Duodenal mucosa (tissue), 2 donors: ENCODE measurements around the gene EGFLAM.

Source experiments
- H3K27ac ChIP-seq: one replicate; pipeline ENCODE4 v1.7.0; 2013; ENCODE audit warnings: low read depth, low read length
- H3K27me3 ChIP-seq, 2 donors: one replicate each; pipeline ENCODE4 v1.7.0; 2013; ENCODE audit warnings: low read length in 2 of 2, control low read depth in 1 of 2; ENCODE audit not compliant: insufficient read depth in 2 of 2, control insufficient read depth in 1 of 2
- H3K36me3 ChIP-seq, 2 donors: one replicate each; pipeline ENCODE4 v1.7.0; 2013; ENCODE audit warnings: low read length in 2 of 2, control low read depth in 1 of 2; ENCODE audit not compliant: insufficient read depth in 2 of 2, control insufficient read depth in 1 of 2
- H3K4me1 ChIP-seq, 2 donors: one replicate each; pipeline ENCODE4 v1.7.0; 2013; ENCODE audit warnings: low read length in 2 of 2, control low read depth in 1 of 2; ENCODE audit not compliant: insufficient read depth in 2 of 2, control insufficient read depth in 1 of 2
- H3K4me3 ChIP-seq, 2 donors: one replicate each; pipeline ENCODE4 v1.7.0; 2013; ENCODE audit warnings: low read length in 2 of 2, low read depth in 1 of 2
- H3K9ac ChIP-seq, 2 donors: one replicate each; pipeline ENCODE4 v1.7.0; 2013; ENCODE audit warnings: low read length in 2 of 2, low read depth in 1 of 2
- H3K9me3 ChIP-seq, 2 donors: one replicate each; pipeline ENCODE4 v1.7.0; 2013; ENCODE audit warnings: low read length in 2 of 2, control low read depth in 1 of 2; ENCODE audit not compliant: control insufficient read depth in 1 of 2

EGFLAM gene

GRCh38 chr5:38381361-38381760, 123.0 kb downstream of the EGFLAM start:
- no peak overlapping the region for H3K9ac ChIP-seq
- H3K36me3 ChIP-seq = no peaks in the 10 kb centered on the region
- no peaks in the 10 kb centered on the region for H3K4me1 ChIP-seq
- H3K9me3 ChIP-seq = no peaks in the 10 kb centered on the region
- no peak overlapping the region for H3K4me3 ChIP-seq
- peaks cover 0 to 7% of the 10 kb centered on the region in 2 donors for H3K27me3 ChIP-seq
- no peak overlapping the region for H3K27ac ChIP-seq

DNA sequence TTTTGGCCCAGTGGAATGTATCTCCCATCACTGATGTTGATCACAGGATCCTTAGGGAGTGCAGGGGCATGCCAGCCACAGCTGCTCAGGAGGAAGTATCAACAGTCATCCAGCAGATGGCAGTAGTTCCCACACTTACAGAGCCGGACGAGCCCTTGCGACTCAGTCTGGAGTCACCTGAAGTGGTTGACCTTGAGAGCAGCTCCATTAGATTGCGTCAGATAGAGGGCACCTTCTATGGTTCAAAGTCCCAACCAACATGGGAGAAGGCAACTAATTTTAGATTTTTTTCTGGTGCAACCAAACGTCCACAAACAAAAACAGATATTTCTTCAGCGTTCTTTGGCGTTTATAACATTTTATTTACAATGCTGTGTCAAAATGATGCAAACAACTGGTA, 124.5 kb downstream of the EGFLAM start:
- Histone ChIP-seq H3K27ac (no peak overlapping the region), H3K9ac (no peak overlapping the region), H3K4me1 (no peaks in the 10 kb centered on the region), H3K9me3 (no peaks in the 10 kb centered on the region), H3K4me3 (no peak overlapping the region), H3K36me3 (no peaks in the 10 kb centered on the region), H3K27me3 (peaks cover 0 to 7% of the 10 kb centered on the region in 2 donors)

- Histone ChIP-seq H3K4me3 (no peak overlapping the region), H3K9ac (no peak overlapping the region), H3K36me3 (no peaks in the 10 kb centered on the region), H3K9me3 (no peaks in the 10 kb centered on the region), H3K4me1 (no peaks in the 10 kb centered on the region), H3K27ac (no peak overlapping the region), H3K27me3 (peaks cover 0 to 7% of the 10 kb centered on the region in 2 donors)
Observed at GRCh38 chr5:38383701-38384100, 125.3 kb downstream of the EGFLAM start.

GRCh38 chr5:38384396-38384795, 126.0 kb downstream of the EGFLAM start:
- Histone ChIP-seq H3K9me3 (no peaks in the 10 kb centered on the region), H3K27me3 (peaks cover 0 to 4% of the 10 kb centered on the region in 2 donors), H3K36me3 (no peaks in the 10 kb centered on the region)

DNA sequence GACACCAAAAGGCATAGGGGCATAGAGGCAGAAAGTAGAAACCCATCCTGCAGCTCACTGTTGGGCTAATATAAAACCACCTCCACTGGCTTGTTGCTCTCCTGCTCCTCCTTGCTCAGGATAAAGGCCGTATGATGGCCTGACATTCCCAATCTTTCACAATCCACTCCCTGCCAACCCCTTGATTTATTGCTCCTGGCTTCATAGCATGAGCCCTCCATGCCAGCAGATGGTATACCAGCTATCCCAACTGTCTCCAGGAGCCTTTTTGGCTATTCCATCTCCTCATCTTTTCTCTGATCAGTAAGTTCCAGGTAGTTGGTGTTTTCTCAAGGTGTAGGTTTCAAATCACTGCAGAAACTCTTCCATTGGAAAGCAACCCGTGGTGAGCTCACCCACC, 128.8 kb downstream of the EGFLAM start:
- Histone ChIP-seq H3K9me3 (no peaks in the 10 kb centered on the region), H3K9ac (no peak overlapping the region), H3K27ac (no peak overlapping the region), H3K4me3 (no peak overlapping the region), H3K36me3 (no peaks in the 10 kb centered on the region), H3K27me3 (peaks cover 0 to 3% of the 10 kb centered on the region in 2 donors), H3K4me1 (no peaks in the 10 kb centered on the region)

More at GRCh38 chr5:38384396-38384795, 126.0 kb downstream of the EGFLAM start:
- Histone ChIP-seq H3K9ac (no peak overlapping the region), H3K27ac (no peak overlapping the region), H3K4me1 (no peaks in the 10 kb centered on the region), H3K4me3 (no peak overlapping the region)

DNA sequence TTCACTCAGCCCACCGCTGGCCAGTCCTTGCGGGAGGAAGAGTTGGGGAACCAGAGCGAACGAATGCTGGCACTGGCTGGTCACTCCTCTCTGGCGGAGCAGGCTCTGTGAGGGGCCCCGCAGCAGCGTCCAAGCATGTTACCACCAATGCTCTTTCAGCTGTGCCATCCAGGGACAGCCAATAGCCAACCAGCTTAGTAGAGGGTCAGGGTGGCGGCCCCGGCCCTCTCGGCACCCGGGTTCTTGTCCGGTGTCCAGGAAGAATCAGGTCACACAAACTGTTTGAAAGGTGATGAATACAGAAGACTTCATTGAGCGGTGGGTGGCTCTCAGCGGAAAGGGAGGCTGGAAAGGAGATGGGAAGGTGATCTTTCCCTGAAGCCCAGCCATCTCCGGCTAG, 135.3 kb downstream of the EGFLAM start:
- Histone ChIP-seq H3K9ac (no peak overlapping the region), H3K27me3 (peaks cover 0 to 4% of the 10 kb centered on the region in 2 donors), H3K4me1 (no peaks in the 10 kb centered on the region), H3K4me3 (no peak overlapping the region), H3K36me3 (no peaks in the 10 kb centered on the region), H3K27ac (no peak overlapping the region), H3K9me3 (no peaks in the 10 kb centered on the region)

DNA sequence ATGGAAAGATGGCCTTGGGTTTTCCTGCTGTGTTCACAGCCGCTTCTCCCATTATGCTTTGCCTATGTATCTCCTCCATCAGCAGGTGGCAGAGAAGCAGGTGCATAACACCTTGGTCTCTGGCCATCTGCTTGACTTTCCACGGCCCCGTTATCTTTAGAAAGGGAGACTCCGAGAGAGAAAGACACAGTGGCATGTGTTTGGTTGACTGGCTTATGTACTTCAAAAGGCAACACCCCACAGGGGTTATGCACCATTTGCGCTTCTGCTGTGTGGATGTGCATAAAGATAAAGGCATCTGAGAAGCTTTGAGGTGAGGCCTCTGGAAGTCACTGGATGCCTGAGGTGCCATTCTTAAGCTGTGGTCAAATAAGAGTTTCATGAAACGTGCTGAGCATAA, 138.4 kb downstream of the EGFLAM start:
- no peak overlapping the region for H3K27ac ChIP-seq
- no peak overlapping the region for H3K4me3 ChIP-seq
- H3K9me3 ChIP-seq = no peaks in the 10 kb centered on the region
- H3K9ac ChIP-seq = no peak overlapping the region
- H3K36me3 ChIP-seq = no peaks in the 10 kb centered on the region
- H3K27me3 ChIP-seq = peaks cover 0 to 4% of the 10 kb centered on the region in 2 donors
- H3K4me1 ChIP-seq = no peaks in the 10 kb centered on the region

- Histone ChIP-seq H3K27me3 (peaks cover 0 to 4% of the 10 kb centered on the region in 2 donors), H3K4me1 (no peaks in the 10 kb centered on the region), H3K9ac (no peak overlapping the region), H3K36me3 (no peaks in the 10 kb centered on the region), H3K9me3 (no peaks in the 10 kb centered on the region), H3K4me3 (no peak overlapping the region), H3K27ac (no peak overlapping the region)
Observed at GRCh38 chr5:38400365-38400764, 142.0 kb downstream of the EGFLAM start.

- Histone ChIP-seq H3K27ac (no peak overlapping the region), H3K4me3 (no peak overlapping the region), H3K4me1 (no peaks in the 10 kb centered on the region), H3K9ac (no peak overlapping the region), H3K27me3 (peaks cover 0 to 7% of the 10 kb centered on the region in 2 donors), H3K9me3 (no peaks in the 10 kb centered on the region), H3K36me3 (no peaks in the 10 kb centered on the region)
Observed at GRCh38 chr5:38401145-38401544, 142.8 kb downstream of the EGFLAM start.

GRCh38 chr5:38403406-38403805, 145.0 kb downstream of the EGFLAM start:
- Histone ChIP-seq H3K27ac (no peak overlapping the region), H3K4me1 (no peaks in the 10 kb centered on the region), H3K4me3 (no peak overlapping the region), H3K9ac (no peak overlapping the region), H3K27me3 (peaks cover 0 to 5% of the 10 kb centered on the region in 2 donors), H3K9me3 (no peaks in the 10 kb centered on the region), H3K36me3 (no peaks in the 10 kb centered on the region)
